Astrocyte of the cerebellum (primary cell): ENCODE results near the gene LIMCH1.

ENCODE experiments used
- DNase-seq: peaks from one replicate; pipeline ENCODE4 v3.0.0-alpha.2; 2011; ENCODE audit warnings: low read depth
- H3K4me3 ChIP-seq: 2 replicates; pipeline ENCODE4 v1.5.1; 2011; ENCODE audit warnings: mild to moderate bottlenecking, low read depth, low read length, moderate library complexity
- in situ Hi-C: cut with HindIII; loops from 2 replicates; pipeline ENCODE4 v1.10.0; 2017; ENCODE audit warnings: low sequenced_read_pairs
- TF ChIP-seq, protein P1 (sequence below): IDR thresholded peaks from 2 replicates; pipeline ENCODE4 v1.5.1; 2012; ENCODE audit warnings: low read length, low read depth, moderate library complexity, mild to moderate bottlenecking; ENCODE audit errors: missing control alignments

Gene LIMCH1

DNA sequence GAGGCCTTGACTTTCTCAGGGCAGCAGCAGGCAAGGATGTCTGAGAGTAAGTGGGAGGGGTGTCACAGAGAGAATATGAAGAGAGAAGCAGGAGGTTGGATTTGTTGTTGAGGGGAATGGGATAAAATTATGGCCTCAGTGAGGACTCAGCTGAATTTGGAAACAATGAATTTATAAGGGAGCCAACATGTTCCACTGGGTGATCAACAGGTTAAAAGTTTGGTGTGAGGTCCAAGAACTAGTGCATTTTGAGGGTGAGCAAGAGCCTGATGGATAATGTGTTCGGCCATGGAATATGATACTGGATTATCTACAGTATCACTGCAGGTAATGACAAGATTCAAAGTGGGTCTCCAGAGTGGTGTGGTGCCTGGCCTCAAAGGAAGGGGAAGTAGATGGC lies 33.5 kb downstream of the LIMCH1 start:
- TF ChIP-seq, protein P1, sequence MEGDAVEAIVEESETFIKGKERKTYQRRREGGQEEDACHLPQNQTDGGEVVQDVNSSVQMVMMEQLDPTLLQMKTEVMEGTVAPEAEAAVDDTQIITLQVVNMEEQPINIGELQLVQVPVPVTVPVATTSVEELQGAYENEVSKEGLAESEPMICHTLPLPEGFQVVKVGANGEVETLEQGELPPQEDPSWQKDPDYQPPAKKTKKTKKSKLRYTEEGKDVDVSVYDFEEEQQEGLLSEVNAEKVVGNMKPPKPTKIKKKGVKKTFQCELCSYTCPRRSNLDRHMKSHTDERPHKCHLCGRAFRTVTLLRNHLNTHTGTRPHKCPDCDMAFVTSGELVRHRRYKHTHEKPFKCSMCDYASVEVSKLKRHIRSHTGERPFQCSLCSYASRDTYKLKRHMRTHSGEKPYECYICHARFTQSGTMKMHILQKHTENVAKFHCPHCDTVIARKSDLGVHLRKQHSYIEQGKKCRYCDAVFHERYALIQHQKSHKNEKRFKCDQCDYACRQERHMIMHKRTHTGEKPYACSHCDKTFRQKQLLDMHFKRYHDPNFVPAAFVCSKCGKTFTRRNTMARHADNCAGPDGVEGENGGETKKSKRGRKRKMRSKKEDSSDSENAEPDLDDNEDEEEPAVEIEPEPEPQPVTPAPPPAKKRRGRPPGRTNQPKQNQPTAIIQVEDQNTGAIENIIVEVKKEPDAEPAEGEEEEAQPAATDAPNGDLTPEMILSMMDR, result no peak
- no peak for DNase-seq
- in situ Hi-C loops, result no loop called here

DNA sequence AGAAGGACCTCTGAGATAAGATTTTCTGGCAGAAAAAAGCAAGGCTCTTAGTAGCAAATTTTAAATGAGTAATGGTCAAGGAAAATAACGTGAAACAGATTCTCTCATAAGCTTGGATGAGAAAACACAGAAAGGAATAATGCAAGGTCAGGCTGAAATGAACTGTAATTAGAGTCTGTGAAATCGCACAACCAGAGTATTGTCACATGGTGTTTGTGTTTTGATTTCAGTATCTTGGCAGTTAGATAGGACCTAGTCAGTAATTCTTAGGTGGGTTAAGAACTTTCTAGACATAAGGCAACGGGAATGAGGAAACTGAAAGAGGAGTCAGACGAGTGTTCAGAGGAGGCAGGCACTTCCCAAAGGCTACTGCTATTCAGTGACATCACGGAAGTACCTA lies 34.6 kb downstream of the LIMCH1 start:
- in situ Hi-C loops, result no loop called here
- no peak overlapping the region for H3K4me3 ChIP-seq
- TF ChIP-seq, protein P1, result no peak
- DNase-seq, result no peak

More for the DNA sequence above, 33.5 kb downstream of the LIMCH1 start:
- H3K4me3 ChIP-seq, result no peak overlapping the region

DNA sequence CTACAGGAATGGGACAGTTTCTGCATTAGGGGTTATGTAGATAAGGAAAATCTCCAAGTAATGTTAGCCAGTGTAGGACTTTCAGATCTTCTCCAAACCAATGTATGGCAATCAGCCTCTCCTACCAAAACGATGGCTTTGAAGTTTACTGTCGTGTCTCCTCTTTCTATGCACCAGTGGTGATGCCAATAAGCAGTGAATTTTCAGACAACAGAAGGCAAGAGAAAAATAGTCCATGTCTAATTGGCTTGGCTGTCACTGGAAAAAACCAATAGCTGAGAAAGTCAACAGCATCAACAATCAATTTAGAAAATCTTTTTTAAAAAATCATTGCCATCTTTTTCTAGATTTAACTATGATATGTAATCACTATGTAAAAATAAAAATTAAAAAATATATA lies 35.0 kb downstream of the LIMCH1 start:
- in situ Hi-C loops, result no loop called here
- no peak overlapping the region for H3K4me3 ChIP-seq
- DNase-seq, result no peak
- TF ChIP-seq, protein P1, result no peak

DNA sequence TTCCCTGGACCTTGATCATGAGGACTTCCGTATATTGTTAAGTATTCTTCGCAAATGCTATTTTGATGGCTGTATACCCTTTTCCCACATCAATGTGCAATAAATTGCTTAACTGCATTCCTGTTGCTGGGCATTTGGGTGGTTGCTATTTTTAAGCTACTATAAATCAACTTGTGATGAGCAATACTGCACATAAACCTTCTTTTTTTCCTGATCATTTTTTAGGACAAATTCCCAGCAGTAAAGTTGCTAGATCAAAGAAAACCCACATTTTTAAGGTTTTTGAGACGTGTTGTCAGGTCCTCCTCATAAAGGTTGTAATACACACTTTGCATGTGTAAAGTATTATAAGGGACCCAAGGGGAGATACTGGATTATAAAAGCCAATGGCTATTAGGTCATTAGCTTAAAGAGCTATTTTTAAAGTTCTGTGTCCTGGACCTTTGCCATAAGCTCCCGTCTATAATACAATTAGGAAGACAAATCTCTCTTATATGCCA lies 35.6 kb downstream of the LIMCH1 start:
- no peak overlapping the region for H3K4me3 ChIP-seq
- no peak for DNase-seq
- TF ChIP-seq, protein P1, result no peak
- in situ Hi-C loops, result no loop called here

DNA sequence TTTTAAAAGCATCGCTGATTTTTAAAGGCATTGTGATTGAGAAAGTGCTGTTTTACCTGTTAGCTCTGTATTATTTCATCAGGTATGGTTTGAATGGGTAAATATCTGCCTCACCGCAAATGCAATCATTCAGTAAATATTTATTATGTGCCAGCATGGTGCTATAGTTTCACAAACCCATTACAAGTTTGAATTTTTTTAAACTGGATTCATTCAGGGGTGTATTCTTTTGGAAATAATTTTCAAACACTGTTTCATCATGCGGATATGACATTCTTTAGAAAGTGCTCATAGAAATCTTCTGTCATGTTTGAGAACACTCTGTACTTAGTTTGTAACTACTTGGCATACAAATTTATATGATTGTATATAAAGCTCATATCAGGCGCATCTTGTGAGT lies 37.2 kb downstream of the LIMCH1 start:
- in situ Hi-C loops, result no loop called here
- TF ChIP-seq, protein P1, result no peak
- no peak for DNase-seq
- no peak overlapping the region for H3K4me3 ChIP-seq

DNA sequence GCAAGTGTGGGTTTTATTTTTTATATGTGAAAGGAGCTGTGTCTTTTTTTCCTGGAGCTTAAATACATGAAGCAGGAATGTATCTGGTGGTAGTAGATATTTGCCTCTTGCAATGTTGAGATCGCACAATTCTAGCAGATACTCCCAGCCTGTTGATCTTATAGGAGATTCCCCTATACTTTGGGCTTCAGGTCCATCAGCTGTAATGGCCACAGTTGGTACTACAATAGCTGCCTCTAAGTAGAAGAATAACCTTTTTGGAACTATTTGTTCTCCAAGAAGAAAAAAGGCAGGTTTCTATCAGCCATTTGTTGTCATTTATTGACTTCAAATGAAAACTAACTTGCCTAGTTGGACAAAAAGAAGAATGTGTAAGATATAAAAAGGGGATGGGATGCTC lies 37.7 kb downstream of the LIMCH1 start:
- TF ChIP-seq, protein P1, result no peak
- no peak for DNase-seq
- in situ Hi-C loops, result no loop called here
- H3K4me3 ChIP-seq, result no peak overlapping the region

DNA sequence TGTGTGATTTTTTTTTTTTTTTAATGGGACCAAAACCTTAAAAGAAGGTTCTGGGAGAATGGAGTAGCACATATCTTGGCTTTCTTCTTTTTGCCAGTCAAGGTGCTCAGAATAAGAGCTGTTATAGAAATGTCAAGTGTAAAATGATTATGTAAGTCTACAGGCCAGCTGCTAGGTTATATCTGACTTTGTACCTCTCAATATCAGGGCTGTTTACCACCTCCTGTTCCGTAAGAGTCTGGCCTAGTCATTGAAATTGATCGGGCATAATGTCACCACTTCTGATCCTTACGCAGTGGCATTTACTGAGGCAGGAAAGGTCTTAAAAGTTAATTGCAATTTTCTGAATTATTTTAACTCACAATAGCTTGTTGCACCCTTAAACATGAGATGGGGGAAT lies 41.1 kb downstream of the LIMCH1 start:
- no peak overlapping the region for H3K4me3 ChIP-seq
- TF ChIP-seq, protein P1, result no peak
- no peak for DNase-seq
- in situ Hi-C loops, result no loop called here
